Measurements from ENCODE around the gene DOCK2.

- TF ChIP-seq EZH2phosphoT487 (IDR thresholded peaks at IDR 0.05; ENCODE audit: borderline replicate concordance, low read depth, low read length) (no peak), CTCF (conservative IDR thresholded peaks at IDR 0.05; ENCODE audit: low read length) (no peak)
These were observed 45.4 kb upstream of the DOCK2 start for GRCh38 chr5:169591636-169592035.

Measured in OCI-LY7 (cell line).